Transverse colon (tissue), 4 donors: Measurements from ENCODE around the gene KLHDC4. TPM values are rescaled to one million over a fixed set of nuclear protein-coding genes. Genes with fewer than 3 reads are reported as not detected.
"Not testable (repeated sequence)": the region's sequence is repeated elsewhere in the genome, so short reads cannot be mapped to it uniquely, and the experiment has no call there.

Experiments used
- DNase-seq: peaks from one replicate; pipeline ENCODE4 v3.0.0-alpha.2; 2019
- H3K27ac ChIP-seq, 4 donors: fragments of 200-600 bp; sonication (generic); 2 replicates each; pipeline ENCODE4 v1.5.1; 2016 to 2018; ENCODE audit warnings: inconsistent platforms in 4 of 4
- H3K27me3 ChIP-seq: fragments of 200-600 bp; sonication (generic); 2 replicates; pipeline ENCODE4 v1.5.1; 2017; ENCODE audit warnings: inconsistent platforms
- H3K36me3 ChIP-seq, 4 donors: fragments of 200-600 bp; sonication (generic); 2 replicates each; pipeline ENCODE4 v1.5.1; 2017 to 2019; ENCODE audit warnings: inconsistent platforms in 4 of 4
- H3K4me1 ChIP-seq, 4 donors: fragments of 200-600 bp; sonication (generic); 2 replicates each; pipeline ENCODE4 v1.5.1; 2017 to 2020; ENCODE audit warnings: inconsistent platforms in 4 of 4
- H3K4me3 ChIP-seq, 4 donors: fragments of 200-600 bp; sonication (generic); 1 replicate in 1 of 4; 2 replicates in 3 of 4; pipeline versions ENCODE4 v1.5.1 to v1.6.1; 2017 to 2019; ENCODE audit warnings: inconsistent platforms in 4 of 4
- H3K9me3 ChIP-seq, 2 donors: fragments of 200-600 bp; sonication (generic); 2 replicates each; pipeline ENCODE4 v1.5.1; 2017 to 2019; ENCODE audit warnings: inconsistent platforms in 2 of 2
- CTCF ChIP-seq, 5 experiments: fragments of 200-600 bp in 3 of 5; fragments of 450-650 bp in 2 of 5; sonication (generic) in 3 of 5; IDR thresholded peaks; 1 replicate in 2 of 5; 2 replicates in 3 of 5; pipeline ENCODE4 v1.5.1; 2016 to 2017; ENCODE audit warnings: antibody characterized with exemption in 5 of 5, inconsistent platforms in 3 of 5, mild to moderate bottlenecking in 2 of 5, moderate library complexity in 1 of 5
- EP300 ChIP-seq: sonication (generic); formaldehyde crosslinking; IDR thresholded peaks from one replicate; pipeline ENCODE4 v1.6.1; 2017; ENCODE audit warnings: antibody characterized with exemption, low read depth
- POLR2A ChIP-seq: fragments of 450-650 bp; IDR thresholded peaks from one replicate; pipeline ENCODE4 v1.6.1; 2016; ENCODE audit warnings: antibody characterized with exemption, mild to moderate bottlenecking, moderate library complexity
- POLR2AphosphoS5 ChIP-seq, 3 donors: sonication (generic); formaldehyde crosslinking; IDR thresholded peaks; one replicate each; pipeline ENCODE4 v1.6.1; 2016; ENCODE audit warnings: antibody characterized with exemption in 3 of 3
- WGBS, 2 donors: methylation state at CpG; one replicate each; pipeline ENCODE4 v1.1.5; 2018; ENCODE audit warnings: low coverage in 1 of 2; 5-methylcytosine and 5-hydroxymethylcytosine counted together
- in situ Hi-C, 4 donors: fragments of 200-750 bp; cut with MboI; loops; one replicate each; pipeline versions ENCODE4 v1.15.0 to v1.15.1; 2017; ENCODE audit warnings: low sequenced_read_pairs in 3 of 4, low pct_ligation_motif_present in 1 of 4, low pct_unique_long_range_greater_than_20kb in 1 of 4
- intact Hi-C: fragments of 100-400 bp; cut with DNase I; formaldehyde crosslinking; loops from one replicate; pipeline ENCODE4 v1.15.1; 2023; ENCODE audit warnings: low total_unique reads
- total RNA-seq, 4 donors: library from RNA; depleted of rRNA; stranded (reverse); fragments of >200 nt; gene quantifications; one replicate each; pipeline ENCODE4 v1.1.0, GENCODE V29; 2016

Gene KLHDC4
- total RNA-seq, 4 donors from 2014 or later = 45.2 to 193 (median 57.4) TPM

- H3K4me3 ChIP-seq = no peak overlapping the region
Observed at GRCh38 chr16:87728026-87728425, 37.8 kb downstream of the KLHDC4 start.

GRCh38 chr16:87727346-87727745 is 38.4 kb downstream of the KLHDC4 start:
- Histone ChIP-seq H3K27me3 (no peaks in the 10 kb centered on the region), H3K36me3 (peaks cover 0 to 23% (median 11%) of the 10 kb centered on the region in 4 donors), H3K4me3 (no peak overlapping the region), H3K27ac (no peak overlapping the region), H3K9me3 (no peaks in the 10 kb centered on the region), H3K4me1 (no peaks in the 10 kb centered on the region)
- DNase-seq = no peak
- 95 to 100% methylated on average over 3 to 16 of the region's 16 CpGs for WGBS, 2 donors
- intact Hi-C loops = no loop called here
- TF ChIP-seq CTCF (IDR thresholded peaks at IDR 0.05) (no peak), POLR2AphosphoS5 (IDR thresholded peaks at IDR 0.05) (no peak), POLR2A (no peak), EP300 (no peak)
- in situ Hi-C loops = no loop called here

More at GRCh38 chr16:87728026-87728425, 37.8 kb downstream of the KLHDC4 start:
- Histone ChIP-seq H3K36me3 (peaks cover 0 to 23% (median 11%) of the 10 kb centered on the region in 4 donors), H3K27me3 (no peaks in the 10 kb centered on the region), H3K4me1 (no peaks in the 10 kb centered on the region), H3K27ac (no peak overlapping the region), H3K9me3 (no peaks in the 10 kb centered on the region)
- TF ChIP-seq CTCF (IDR thresholded peaks at IDR 0.05) (no peak), EP300 (no peak), POLR2AphosphoS5 (IDR thresholded peaks at IDR 0.05) (no peak), POLR2A (no peak)
- intact Hi-C loops (no loop called here), in situ Hi-C loops (no loop called here)
- no peak for DNase-seq
- WGBS, 2 donors = 90 to 91% methylated on average over 12 of the region's 12 CpGs

- 97% methylated on average over 23 of the region's 40 CpGs; no CpG with 5 or more reads in 1 of the 2 donors for WGBS, 2 donors
- intact Hi-C loops, H3K4me1 ChIP-seq, H3K4me3 ChIP-seq, H3K27me3 ChIP-seq, DNase-seq, in situ Hi-C loops, H3K27ac ChIP-seq, H3K9me3 ChIP-seq: not testable (repeated sequence)
- peaks cover 0 to 23% (median 11%) of the 10 kb centered on the region in 4 donors for H3K36me3 ChIP-seq
Observed at GRCh38 chr16:87726577-87726976, 39.2 kb downstream of the KLHDC4 start.

- Histone ChIP-seq H3K4me1 (no peaks in the 10 kb centered on the region), H3K27me3 (no peaks in the 10 kb centered on the region), H3K9me3 (no peaks in the 10 kb centered on the region), H3K4me3 (no peak overlapping the region), H3K36me3 (peaks cover 0 to 23% (median 11%) of the 10 kb centered on the region in 4 donors), H3K27ac (no peak overlapping the region)
- intact Hi-C loops (no loop called here), in situ Hi-C loops (no loop called here)
- DNase-seq = no peak
- 90 to 95% methylated on average over 4 to 28 of the region's 28 CpGs for WGBS, 2 donors
- no peak for TF ChIP-seq POLR2A
- no peak for TF ChIP-seq CTCF (IDR thresholded peaks at IDR 0.05)
- no peak for TF ChIP-seq EP300
- TF ChIP-seq POLR2AphosphoS5 (IDR thresholded peaks at IDR 0.05) = no peak
Observed at GRCh38 chr16:87725596-87726235, 40.1 kb downstream of the KLHDC4 start.
